HEK293 (cell line): ENCODE data around the gene FILIP1L.

Source experiments
- CTCF ChIA-PET: fragments of 350-600 bp; formaldehyde crosslinking; extraction: SDS; loops from one replicate; lab custom pipeline; 2021; ENCODE audit warnings: antibody characterized with exemption; lab: Yijun Ruan, JAX
- POLR2A ChIA-PET: fragments of 300-600 bp; formaldehyde crosslinking; extraction: SDS; loops from one replicate; lab custom pipeline; 2020; ENCODE audit warnings: antibody characterized with exemption, inconsistent platforms; lab: Yijun Ruan, JAX
- H3K27ac ChIP-seq: fragments of 200-500 bp; sonication (Bioruptor generic); 2 replicates; pipeline ENCODE4 v1.5.1; 2014; ENCODE audit warnings: low read depth, low read length, control low read depth, inconsistent platforms; ENCODE audit errors: extremely low read depth
- H3K36me3 ChIP-seq, 2 experiments: fragments of 200-500 bp in 1 of 2; sonication (Bioruptor generic) in 1 of 2; 1 replicate in 1 of 2; 2 replicates in 1 of 2; pipeline ENCODE4 v1.5.1; 2014 to 2017; ENCODE audit warnings: inconsistent platforms in 2 of 2, low read length in 2 of 2; ENCODE audit not compliant: control insufficient read depth in 2 of 2, insufficient read depth in 1 of 2
- H3K4me1 ChIP-seq: fragments of 200-500 bp; sonication (Bioruptor generic); 2 replicates; pipeline ENCODE4 v1.5.1; 2014; ENCODE audit warnings: mild to moderate bottlenecking, low read length, inconsistent platforms; ENCODE audit not compliant: control insufficient read depth, insufficient read depth
- H3K4me3 ChIP-seq: 2 replicates; pipeline ENCODE4 v1.5.1; 2011; ENCODE audit warnings: low read depth, mild to moderate bottlenecking, control low read depth, low read length, moderate library complexity
- H3K9me3 ChIP-seq: fragments of 200-500 bp; sonication (Bioruptor generic); 2 replicates; pipeline ENCODE4 v1.5.1; 2014; ENCODE audit warnings: low read depth, low read length, inconsistent platforms; ENCODE audit not compliant: control insufficient read depth, insufficient read depth
- GLI4 ChIP-seq: fragments of 450-650 bp; formaldehyde crosslinking; IDR thresholded peaks from 2 replicates; pipeline ENCODE4 v1.5.1; 2016; ENCODE audit warnings: missing biosample characterization, missing genetic modification characterization
- HOXA7 ChIP-seq: sonication (generic); formaldehyde crosslinking; IDR thresholded peaks from 2 replicates; pipeline ENCODE4 v1.8.1; 2022; ENCODE audit warnings: missing genetic modification reagents, borderline replicate concordance
- KLF16 ChIP-seq: fragments of 450-650 bp; formaldehyde crosslinking; IDR thresholded peaks from 2 replicates; pipeline ENCODE4 v1.5.1; 2017; ENCODE audit warnings: missing biosample characterization, missing genetic modification characterization
- MEIS1 ChIP-seq: sonication (generic); formaldehyde crosslinking; IDR thresholded peaks from 2 replicates; pipeline ENCODE4 v1.8.1; 2022; ENCODE audit warnings: missing genetic modification reagents, mild to moderate bottlenecking, borderline replicate concordance
- MZF1 ChIP-seq: fragments of 450-650 bp; formaldehyde crosslinking; IDR thresholded peaks from 2 replicates; pipeline ENCODE4 v1.5.1; 2017; ENCODE audit warnings: missing biosample characterization, missing genetic modification characterization, borderline replicate concordance
- TRIM28 ChIP-seq: IDR thresholded peaks from 2 replicates; pipeline ENCODE4 v1.6.1; 2011; ENCODE audit warnings: low read length, control low read depth, borderline replicate concordance
- YY2 ChIP-seq: fragments of 450-650 bp; formaldehyde crosslinking; IDR thresholded peaks from 2 replicates; pipeline ENCODE4 v1.5.1; 2016; ENCODE audit warnings: missing biosample characterization, missing genetic modification characterization
- ZIC2 ChIP-seq: fragments of 450-650 bp; formaldehyde crosslinking; IDR thresholded peaks from 2 replicates; pipeline ENCODE4 v1.5.1; 2016; ENCODE audit warnings: missing biosample characterization, missing genetic modification characterization
- ZNF10 ChIP-seq: fragments of 450-650 bp; formaldehyde crosslinking; IDR thresholded peaks from 2 replicates; pipeline ENCODE4 v1.5.1; 2017; ENCODE audit warnings: missing biosample characterization, missing genetic modification characterization
- ZNF133 ChIP-seq: fragments of 450-650 bp; formaldehyde crosslinking; IDR thresholded peaks from 2 replicates; pipeline ENCODE4 v1.5.1; 2016; ENCODE audit warnings: missing biosample characterization, missing genetic modification characterization
- ZNF202 ChIP-seq: fragments of 450-650 bp; formaldehyde crosslinking; IDR thresholded peaks from 2 replicates; pipeline ENCODE4 v1.5.1; 2016; ENCODE audit warnings: missing biosample characterization, missing genetic modification characterization, borderline replicate concordance
- ZNF214 ChIP-seq: fragments of 450-650 bp; formaldehyde crosslinking; IDR thresholded peaks from 2 replicates; pipeline ENCODE4 v1.5.1; 2017; ENCODE audit warnings: missing biosample characterization, mild to moderate bottlenecking, missing genetic modification characterization, borderline replicate concordance
- ZNF23 ChIP-seq: fragments of 450-650 bp; formaldehyde crosslinking; IDR thresholded peaks from 2 replicates; pipeline ENCODE4 v1.5.1; 2016; ENCODE audit warnings: missing biosample characterization, missing genetic modification characterization, borderline replicate concordance
- ZNF311 ChIP-seq: fragments of 450-650 bp; formaldehyde crosslinking; IDR thresholded peaks from 2 replicates; pipeline ENCODE4 v1.5.1; 2017; ENCODE audit warnings: missing biosample characterization, missing genetic modification characterization, borderline replicate concordance
- ZNF544 ChIP-seq: fragments of 450-650 bp; formaldehyde crosslinking; IDR thresholded peaks from 2 replicates; pipeline ENCODE4 v1.5.0; 2017; ENCODE audit warnings: missing biosample characterization, missing genetic modification characterization
- ZNF558 ChIP-seq: fragments of 450-650 bp; formaldehyde crosslinking; IDR thresholded peaks from 2 replicates; pipeline ENCODE4 v1.5.1; 2016; ENCODE audit warnings: missing biosample characterization, missing genetic modification characterization
- ZNF571 ChIP-seq: fragments of 450-650 bp; formaldehyde crosslinking; IDR thresholded peaks from 2 replicates; pipeline ENCODE4 v1.5.0; 2017; ENCODE audit warnings: missing biosample characterization, missing genetic modification characterization
- ZNF626 ChIP-seq: fragments of 450-650 bp; sonication (Bioruptor Pico); formaldehyde crosslinking; IDR thresholded peaks from 2 replicates; pipeline ENCODE4 v1.5.1; 2018; ENCODE audit warnings: missing biosample characterization, missing genetic modification characterization, inconsistent platforms
- ZNF629 ChIP-seq: fragments of 450-650 bp; formaldehyde crosslinking; IDR thresholded peaks from 2 replicates; pipeline ENCODE4 v1.5.1; 2017; ENCODE audit warnings: missing biosample characterization, missing genetic modification characterization
- ZNF701 ChIP-seq: fragments of 450-650 bp; formaldehyde crosslinking; IDR thresholded peaks from 2 replicates; pipeline ENCODE4 v1.5.1; 2016; ENCODE audit warnings: missing biosample characterization, missing genetic modification characterization
- TF ChIP-seq, protein P1 (sequence below): fragments of 450-650 bp; formaldehyde crosslinking; IDR thresholded peaks from 2 replicates; pipeline ENCODE4 v1.5.1; 2017; ENCODE audit warnings: missing biosample characterization, missing genetic modification characterization
- TF ChIP-seq, protein P2 (sequence below): fragments of 450-650 bp; formaldehyde crosslinking; IDR thresholded peaks from 2 replicates; pipeline ENCODE4 v1.5.1; 2016; ENCODE audit warnings: missing biosample characterization, missing genetic modification characterization
- TF ChIP-seq, protein P3 (sequence below): fragments of 450-650 bp; formaldehyde crosslinking; IDR thresholded peaks from 2 replicates; pipeline ENCODE4 v1.5.1; 2016; ENCODE audit warnings: missing biosample characterization, missing genetic modification characterization
- TF ChIP-seq, protein P4 (sequence below): fragments of 450-650 bp; formaldehyde crosslinking; IDR thresholded peaks from 2 replicates; pipeline ENCODE4 v1.5.1; 2016; ENCODE audit warnings: missing biosample characterization, missing genetic modification characterization, borderline replicate concordance
- TF ChIP-seq, protein P5 (sequence below): fragments of 450-650 bp; formaldehyde crosslinking; IDR thresholded peaks from 2 replicates; pipeline ENCODE4; 2016; ENCODE audit warnings: missing biosample characterization, missing genetic modification characterization
- TF ChIP-seq, protein P6 (sequence below): fragments of 450-650 bp; formaldehyde crosslinking; optimal IDR thresholded peaks from 2 replicates; pipeline ENCODE3; 2016; ENCODE audit warnings: missing biosample characterization, mild to moderate bottlenecking, missing genetic modification characterization
- TF ChIP-seq, protein P7 (sequence below): fragments of 450-650 bp; formaldehyde crosslinking; IDR thresholded peaks from 2 replicates; pipeline ENCODE4 v1.5.1; 2016; ENCODE audit warnings: missing biosample characterization, missing genetic modification characterization

FILIP1L gene

DNA sequence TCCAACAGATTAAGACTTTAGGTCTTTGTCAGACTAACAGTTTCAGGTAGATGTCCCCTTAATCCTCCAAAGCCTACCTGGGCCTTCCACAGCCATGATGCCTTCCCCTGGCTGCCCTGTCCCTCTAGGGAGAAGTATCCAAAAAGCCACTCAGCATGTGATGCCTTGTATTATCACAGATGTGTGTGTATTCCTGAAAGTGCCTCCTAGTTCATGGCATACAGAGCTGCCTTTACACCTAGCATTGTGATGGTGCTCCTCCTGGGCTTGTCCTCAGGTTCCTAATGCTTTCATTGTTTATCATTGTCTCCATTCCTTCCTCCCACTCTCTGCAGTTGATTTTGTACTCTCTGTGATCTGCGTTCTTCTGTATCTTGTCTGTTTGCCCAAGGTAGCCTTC is 253.1 kb downstream of the FILIP1L start:
- CTCF ChIA-PET, result interaction anchor here (0.7 kb wide), 2 partner anchors 296 to 519 kb away, joined by 3 read pairs; no protein-coding TSS in a partner anchor
- POLR2A ChIA-PET, result no interaction called here

DNA sequence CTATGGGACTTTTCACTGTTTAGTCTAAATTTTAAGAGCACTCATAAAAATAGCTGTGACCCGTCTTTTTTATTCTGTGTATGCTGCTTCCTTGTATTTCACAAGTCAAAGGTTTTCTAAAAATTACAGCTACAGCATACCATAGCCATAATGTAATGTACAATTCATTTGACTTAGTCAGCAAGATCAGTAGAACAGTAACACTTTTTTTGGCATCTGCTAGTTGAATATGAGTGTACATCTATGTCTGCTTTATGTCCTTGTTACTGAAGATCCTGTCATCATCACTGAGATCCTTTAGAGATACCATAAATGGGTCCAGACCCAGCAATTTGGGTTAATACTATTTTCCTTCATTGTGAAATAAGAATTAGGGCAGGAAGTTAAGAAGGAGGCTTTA is 254.5 kb downstream of the FILIP1L start:
- H3K9me3 ChIP-seq, result no peaks in the 10 kb centered on the region
- POLR2A ChIA-PET, result interaction anchor here (0.5 kb wide), 1 partner anchor 56 kb away, joined by 3 read pairs; no protein-coding TSS in a partner anchor
- no peak overlapping the region for H3K27ac ChIP-seq
- CTCF ChIA-PET, result interaction anchor here (0.7 to 1.2 kb wide), 3 partner anchors 9 to 209 kb away, joined by 3 to 4 read pairs (median 3); no protein-coding TSS in a partner anchor
- no peaks in the 10 kb centered on the region for H3K36me3 ChIP-seq
- H3K4me1 ChIP-seq, result peaks cover 9% of the 10 kb centered on the region
- H3K4me3 ChIP-seq, result no peak overlapping the region
- TF ChIP-seq, protein P1, sequence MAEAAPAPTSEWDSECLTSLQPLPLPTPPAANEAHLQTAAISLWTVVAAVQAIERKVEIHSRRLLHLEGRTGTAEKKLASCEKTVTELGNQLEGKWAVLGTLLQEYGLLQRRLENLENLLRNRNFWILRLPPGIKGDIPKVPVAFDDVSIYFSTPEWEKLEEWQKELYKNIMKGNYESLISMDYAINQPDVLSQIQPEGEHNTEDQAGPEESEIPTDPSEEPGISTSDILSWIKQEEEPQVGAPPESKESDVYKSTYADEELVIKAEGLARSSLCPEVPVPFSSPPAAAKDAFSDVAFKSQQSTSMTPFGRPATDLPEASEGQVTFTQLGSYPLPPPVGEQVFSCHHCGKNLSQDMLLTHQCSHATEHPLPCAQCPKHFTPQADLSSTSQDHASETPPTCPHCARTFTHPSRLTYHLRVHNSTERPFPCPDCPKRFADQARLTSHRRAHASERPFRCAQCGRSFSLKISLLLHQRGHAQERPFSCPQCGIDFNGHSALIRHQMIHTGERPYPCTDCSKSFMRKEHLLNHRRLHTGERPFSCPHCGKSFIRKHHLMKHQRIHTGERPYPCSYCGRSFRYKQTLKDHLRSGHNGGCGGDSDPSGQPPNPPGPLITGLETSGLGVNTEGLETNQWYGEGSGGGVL (tag by site-specific recombination), result no peak
- no peak for TF ChIP-seq ZNF626 (tag by site-specific recombination)
- no peak for TF ChIP-seq ZNF23 (tag by site-specific recombination)
- no peak for TF ChIP-seq MZF1 (tag by site-specific recombination)
- TF ChIP-seq, protein P2, sequence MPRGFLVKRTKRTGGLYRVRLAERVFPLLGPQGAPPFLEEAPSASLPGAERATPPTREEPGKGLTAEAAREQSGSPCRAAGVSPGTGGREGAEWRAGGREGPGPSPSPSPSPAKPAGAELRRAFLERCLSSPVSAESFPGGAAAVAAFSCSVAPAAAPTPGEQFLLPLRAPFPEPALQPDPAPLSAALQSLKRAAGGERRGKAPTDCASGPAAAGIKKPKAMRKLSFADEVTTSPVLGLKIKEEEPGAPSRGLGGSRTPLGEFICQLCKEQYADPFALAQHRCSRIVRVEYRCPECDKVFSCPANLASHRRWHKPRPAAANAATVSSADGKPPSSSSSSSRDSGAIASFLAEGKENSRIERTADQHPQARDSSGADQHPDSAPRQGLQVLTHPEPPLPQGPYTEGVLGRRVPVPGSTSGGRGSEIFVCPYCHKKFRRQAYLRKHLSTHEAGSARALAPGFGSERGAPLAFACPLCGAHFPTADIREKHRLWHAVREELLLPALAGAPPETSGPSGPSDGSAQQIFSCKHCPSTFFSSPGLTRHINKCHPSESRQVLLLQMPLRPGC (tag by site-specific recombination), result no peak
- TF ChIP-seq ZNF133, result no peak
- TF ChIP-seq ZNF202 (tag by site-specific recombination), result no peak
- TF ChIP-seq KLF16 (tag by site-specific recombination), result no peak
- TF ChIP-seq, protein P3, sequence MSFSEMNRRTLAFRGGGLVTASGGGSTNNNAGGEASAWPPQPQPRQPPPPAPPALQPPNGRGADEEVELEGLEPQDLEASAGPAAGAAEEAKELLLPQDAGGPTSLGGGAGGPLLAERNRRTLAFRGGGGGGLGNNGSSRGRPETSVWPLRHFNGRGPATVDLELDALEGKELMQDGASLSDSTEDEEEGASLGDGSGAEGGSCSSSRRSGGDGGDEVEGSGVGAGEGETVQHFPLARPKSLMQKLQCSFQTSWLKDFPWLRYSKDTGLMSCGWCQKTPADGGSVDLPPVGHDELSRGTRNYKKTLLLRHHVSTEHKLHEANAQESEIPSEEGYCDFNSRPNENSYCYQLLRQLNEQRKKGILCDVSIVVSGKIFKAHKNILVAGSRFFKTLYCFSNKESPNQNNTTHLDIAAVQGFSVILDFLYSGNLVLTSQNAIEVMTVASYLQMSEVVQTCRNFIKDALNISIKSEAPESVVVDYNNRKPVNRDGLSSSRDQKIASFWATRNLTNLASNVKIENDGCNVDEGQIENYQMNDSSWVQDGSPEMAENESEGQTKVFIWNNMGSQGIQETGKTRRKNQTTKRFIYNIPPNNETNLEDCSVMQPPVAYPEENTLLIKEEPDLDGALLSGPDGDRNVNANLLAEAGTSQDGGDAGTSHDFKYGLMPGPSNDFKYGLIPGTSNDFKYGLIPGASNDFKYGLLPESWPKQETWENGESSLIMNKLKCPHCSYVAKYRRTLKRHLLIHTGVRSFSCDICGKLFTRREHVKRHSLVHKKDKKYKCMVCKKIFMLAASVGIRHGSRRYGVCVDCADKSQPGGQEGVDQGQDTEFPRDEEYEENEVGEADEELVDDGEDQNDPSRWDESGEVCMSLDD (tag by site-specific recombination), result no peak
- TF ChIP-seq TRIM28, result no peak
- no peak for TF ChIP-seq ZNF701

More for the DNA sequence above, 253.1 kb downstream of the FILIP1L start:
- TF ChIP-seq, protein P4, sequence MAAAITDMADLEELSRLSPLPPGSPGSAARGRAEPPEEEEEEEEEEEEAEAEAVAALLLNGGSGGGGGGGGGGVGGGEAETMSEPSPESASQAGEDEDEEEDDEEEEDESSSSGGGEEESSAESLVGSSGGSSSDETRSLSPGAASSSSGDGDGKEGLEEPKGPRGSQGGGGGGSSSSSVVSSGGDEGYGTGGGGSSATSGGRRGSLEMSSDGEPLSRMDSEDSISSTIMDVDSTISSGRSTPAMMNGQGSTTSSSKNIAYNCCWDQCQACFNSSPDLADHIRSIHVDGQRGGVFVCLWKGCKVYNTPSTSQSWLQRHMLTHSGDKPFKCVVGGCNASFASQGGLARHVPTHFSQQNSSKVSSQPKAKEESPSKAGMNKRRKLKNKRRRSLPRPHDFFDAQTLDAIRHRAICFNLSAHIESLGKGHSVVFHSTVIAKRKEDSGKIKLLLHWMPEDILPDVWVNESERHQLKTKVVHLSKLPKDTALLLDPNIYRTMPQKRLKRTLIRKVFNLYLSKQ (tag by site-specific recombination), result no peak
- TF ChIP-seq MZF1 (tag by site-specific recombination) (no peak), ZNF544 (tag by site-specific recombination) (no peak), GLI4 (no peak), YY2 (tag by site-specific recombination) (no peak), ZNF629 (no peak), ZNF558 (tag by site-specific recombination) (no peak), HOXA7 (CRISPR knock-in tag) (no peak), ZNF214 (tag by site-specific recombination) (no peak), MEIS1 (no peak), ZIC2 (tag by site-specific recombination) (no peak), ZNF10 (tag by site-specific recombination) (no peak), ZNF571 (tag by site-specific recombination) (no peak), ZNF311 (tag by site-specific recombination) (no peak)
- TF ChIP-seq, protein P5, sequence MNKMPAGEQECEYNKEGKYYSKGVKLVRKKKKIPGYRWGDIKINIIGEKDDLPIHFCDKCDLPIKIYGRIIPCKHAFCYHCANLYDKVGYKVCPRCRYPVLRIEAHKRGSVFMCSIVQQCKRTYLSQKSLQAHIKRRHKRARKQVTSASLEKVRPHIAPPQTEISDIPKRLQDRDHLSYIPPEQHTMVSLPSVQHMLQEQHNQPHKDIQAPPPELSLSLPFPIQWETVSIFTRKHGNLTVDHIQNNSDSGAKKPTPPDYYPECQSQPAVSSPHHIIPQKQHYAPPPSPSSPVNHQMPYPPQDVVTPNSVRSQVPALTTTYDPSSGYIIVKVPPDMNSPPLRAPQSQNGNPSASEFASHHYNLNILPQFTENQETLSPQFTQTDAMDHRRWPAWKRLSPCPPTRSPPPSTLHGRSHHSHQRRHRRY (tag by site-specific recombination), result no peak
- TF ChIP-seq, protein P6, sequence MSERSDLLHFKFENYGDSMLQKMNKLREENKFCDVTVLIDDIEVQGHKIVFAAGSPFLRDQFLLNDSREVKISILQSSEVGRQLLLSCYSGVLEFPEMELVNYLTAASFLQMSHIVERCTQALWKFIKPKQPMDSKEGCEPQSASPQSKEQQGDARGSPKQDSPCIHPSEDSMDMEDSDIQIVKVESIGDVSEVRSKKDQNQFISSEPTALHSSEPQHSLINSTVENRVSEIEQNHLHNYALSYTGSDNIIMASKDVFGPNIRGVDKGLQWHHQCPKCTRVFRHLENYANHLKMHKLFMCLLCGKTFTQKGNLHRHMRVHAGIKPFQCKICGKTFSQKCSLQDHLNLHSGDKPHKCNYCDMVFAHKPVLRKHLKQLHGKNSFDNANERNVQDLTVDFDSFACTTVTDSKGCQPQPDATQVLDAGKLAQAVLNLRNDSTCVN (tag by site-specific recombination), result no peak
- TF ChIP-seq, protein P7, sequence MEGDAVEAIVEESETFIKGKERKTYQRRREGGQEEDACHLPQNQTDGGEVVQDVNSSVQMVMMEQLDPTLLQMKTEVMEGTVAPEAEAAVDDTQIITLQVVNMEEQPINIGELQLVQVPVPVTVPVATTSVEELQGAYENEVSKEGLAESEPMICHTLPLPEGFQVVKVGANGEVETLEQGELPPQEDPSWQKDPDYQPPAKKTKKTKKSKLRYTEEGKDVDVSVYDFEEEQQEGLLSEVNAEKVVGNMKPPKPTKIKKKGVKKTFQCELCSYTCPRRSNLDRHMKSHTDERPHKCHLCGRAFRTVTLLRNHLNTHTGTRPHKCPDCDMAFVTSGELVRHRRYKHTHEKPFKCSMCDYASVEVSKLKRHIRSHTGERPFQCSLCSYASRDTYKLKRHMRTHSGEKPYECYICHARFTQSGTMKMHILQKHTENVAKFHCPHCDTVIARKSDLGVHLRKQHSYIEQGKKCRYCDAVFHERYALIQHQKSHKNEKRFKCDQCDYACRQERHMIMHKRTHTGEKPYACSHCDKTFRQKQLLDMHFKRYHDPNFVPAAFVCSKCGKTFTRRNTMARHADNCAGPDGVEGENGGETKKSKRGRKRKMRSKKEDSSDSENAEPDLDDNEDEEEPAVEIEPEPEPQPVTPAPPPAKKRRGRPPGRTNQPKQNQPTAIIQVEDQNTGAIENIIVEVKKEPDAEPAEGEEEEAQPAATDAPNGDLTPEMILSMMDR (tag by site-specific recombination), result no peak
- no peaks in the 10 kb centered on the region for H3K36me3 ChIP-seq
- H3K4me3 ChIP-seq, result no peak overlapping the region
- peaks cover 9% of the 10 kb centered on the region for H3K4me1 ChIP-seq
- no peaks in the 10 kb centered on the region for H3K9me3 ChIP-seq
- H3K27ac ChIP-seq, result no peak overlapping the region
